ENCODE measurements around the gene CLUH.

- TF ChIP-seq CTCF (IDR thresholded peaks at IDR 0.05; ENCODE audit: low read depth, low read length, poor library complexity, severe bottlenecking) (no peak), EZH2phosphoT487 (IDR thresholded peaks at IDR 0.05; ENCODE audit: borderline replicate concordance, low read length) (no peak)
Observed at GRCh38 chr17:2700030-2700490, 11.5 kb downstream of the CLUH start.

Measured in DOHH2 (cell line).